Astrocyte of the cerebellum (primary cell): ENCODE measurements around the gene PFDN4.
A peak's percentile ranks its signal among the peaks of the same experiment; 100 is the strongest.

Source experiments
- DNase-seq: peaks from one replicate; pipeline ENCODE4 v3.0.0-alpha.2; 2011; ENCODE audit warnings: low read depth
- H3K4me3 ChIP-seq: 2 replicates; pipeline ENCODE4 v1.5.1; 2011; ENCODE audit warnings: mild to moderate bottlenecking, low read depth, low read length, moderate library complexity
- CTCF ChIP-seq: IDR thresholded peaks from 2 replicates; pipeline ENCODE4 v1.5.1; 2012; ENCODE audit warnings: low read length, low read depth, moderate library complexity, mild to moderate bottlenecking; ENCODE audit errors: missing control alignments
- in situ Hi-C: cut with HindIII; loops from 2 replicates; pipeline ENCODE4 v1.10.0; 2017; ENCODE audit warnings: low sequenced_read_pairs

PFDN4 gene

GRCh38 chr20:54217762-54218161, 9.9 kb downstream of the PFDN4 start:
- H3K4me3 ChIP-seq: no peak overlapping the region
- TF ChIP-seq CTCF: no peak
- no peak for DNase-seq
- in situ Hi-C loops: loop anchor here (5.0 kb wide), 1 partner anchor 40 kb away; no protein-coding TSS in a partner anchor

GRCh38 chr20:54218470-54218869, 10.6 kb downstream of the PFDN4 start:
- no peak for TF ChIP-seq CTCF
- no peak overlapping the region for H3K4me3 ChIP-seq
- in situ Hi-C loops: loop anchor here (5.0 kb wide), 1 partner anchor 39 kb away; no protein-coding TSS in a partner anchor
- no peak for DNase-seq

DNA sequence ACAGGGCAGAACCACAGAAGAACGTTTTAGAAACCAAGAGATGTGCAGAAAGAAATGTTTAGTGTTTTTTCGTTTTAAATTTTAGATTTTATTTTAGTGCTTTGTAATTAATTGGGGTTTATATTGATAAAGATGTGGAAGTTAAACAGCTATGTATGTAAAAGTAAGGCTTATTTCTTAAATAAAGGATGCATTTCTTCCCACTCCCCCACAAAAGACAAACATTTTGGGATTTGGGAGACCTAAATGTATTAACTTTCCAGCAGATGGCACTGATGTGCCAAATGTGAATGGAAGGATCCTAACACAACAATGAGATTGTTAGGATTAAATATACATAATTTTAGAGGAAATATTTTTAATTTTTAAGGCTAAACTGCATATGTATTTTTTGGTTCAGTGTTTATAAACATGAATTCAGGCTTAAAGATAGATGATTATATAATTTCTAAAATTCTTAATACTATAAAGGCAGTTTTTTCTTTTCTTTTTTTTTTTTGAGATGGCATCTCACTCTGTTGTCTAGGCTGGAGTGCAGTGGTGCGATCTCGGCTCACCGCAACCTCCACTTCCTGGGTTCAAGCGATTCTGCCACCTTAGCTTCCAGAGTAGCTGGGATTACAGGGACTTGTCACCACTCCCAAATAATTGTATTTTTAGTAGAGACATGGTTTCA, 12.0 kb downstream of the PFDN4 start:
- TF ChIP-seq CTCF: peak; percentile 57
- in situ Hi-C loops: loop anchor here (5.0 kb wide), 1 partner anchor 37 kb away; no protein-coding TSS in a partner anchor
- H3K4me3 ChIP-seq: no peak overlapping the region
- peak; percentile 38 for DNase-seq

DNA sequence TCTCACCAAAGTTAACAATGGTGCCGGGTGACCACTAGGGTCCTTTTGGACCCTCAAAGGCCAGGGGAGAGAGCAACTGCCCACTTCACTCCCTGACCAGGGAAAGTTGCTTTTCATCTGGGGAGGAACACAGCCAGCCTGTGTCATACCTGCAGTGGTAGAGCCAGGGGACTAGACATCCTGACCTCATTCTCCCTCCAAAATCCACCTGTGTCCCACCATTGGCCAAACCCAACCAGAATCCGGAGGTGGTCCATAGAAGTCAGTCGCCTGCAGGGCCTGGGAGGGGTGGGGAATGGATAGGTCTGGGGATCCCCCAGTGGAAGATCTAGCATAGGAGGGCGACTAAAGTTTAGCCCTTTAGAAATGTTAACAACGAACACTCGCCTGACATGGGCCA, 12.8 kb downstream of the PFDN4 start:
- TF ChIP-seq CTCF: no peak
- in situ Hi-C loops: no loop called here
- no peak for DNase-seq
- no peak overlapping the region for H3K4me3 ChIP-seq

GRCh38 chr20:54221353-54221752, 13.5 kb downstream of the PFDN4 start:
- in situ Hi-C loops: no loop called here
- H3K4me3 ChIP-seq: no peak overlapping the region
- TF ChIP-seq CTCF: no peak
- DNase-seq: no peak

DNA sequence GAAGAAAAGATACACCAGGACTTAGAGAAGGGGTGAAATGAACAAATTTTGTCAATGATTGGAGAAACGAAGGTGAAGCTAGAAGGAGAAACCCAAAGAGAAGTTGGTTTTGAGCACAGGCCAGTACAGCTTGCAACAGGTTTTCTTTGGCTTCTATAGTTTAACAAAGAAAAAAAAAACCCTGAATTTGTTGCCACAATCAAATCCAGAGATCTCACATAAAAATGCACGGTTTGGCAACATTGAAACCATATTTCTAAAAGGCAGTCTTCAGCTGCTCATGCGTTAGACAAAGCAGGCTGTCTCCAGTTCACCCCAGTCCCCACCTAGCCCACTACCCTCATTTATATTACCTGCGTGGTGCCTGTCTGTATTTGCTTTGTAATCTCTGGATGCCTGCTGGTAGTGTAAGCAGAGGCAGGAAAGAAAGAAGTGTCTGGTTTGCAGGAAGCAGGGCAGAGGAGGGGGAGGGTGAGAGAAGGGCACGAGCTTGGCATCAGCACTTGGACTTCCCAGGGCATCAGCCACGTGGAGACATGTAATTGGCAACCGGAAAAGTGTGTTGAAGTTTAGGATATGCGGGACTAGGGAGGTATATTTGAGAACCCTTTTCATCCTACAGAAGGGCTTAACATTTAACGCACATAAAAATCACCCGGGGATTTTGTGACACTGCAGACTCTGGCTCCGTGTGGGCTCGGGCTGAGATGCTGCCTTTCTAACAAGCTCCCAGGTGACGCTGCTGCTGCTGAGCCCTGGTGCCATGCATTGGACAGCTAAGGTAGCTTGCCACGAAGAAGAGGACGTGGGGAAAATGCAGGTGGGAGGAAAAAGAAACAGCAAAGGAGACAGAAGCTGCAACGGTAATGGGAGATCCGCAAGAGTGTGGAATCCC, 14.4 kb downstream of the PFDN4 start:
- no peak overlapping the region for H3K4me3 ChIP-seq
- no peak for TF ChIP-seq CTCF
- no peak for DNase-seq
- in situ Hi-C loops: no loop called here
